ENCODE data around the gene PPIAL4G.
"Not testable (repeated sequence)": the region's sequence is repeated elsewhere in the genome, so short reads cannot be mapped to it uniquely, and the experiment has no call there.

DNA sequence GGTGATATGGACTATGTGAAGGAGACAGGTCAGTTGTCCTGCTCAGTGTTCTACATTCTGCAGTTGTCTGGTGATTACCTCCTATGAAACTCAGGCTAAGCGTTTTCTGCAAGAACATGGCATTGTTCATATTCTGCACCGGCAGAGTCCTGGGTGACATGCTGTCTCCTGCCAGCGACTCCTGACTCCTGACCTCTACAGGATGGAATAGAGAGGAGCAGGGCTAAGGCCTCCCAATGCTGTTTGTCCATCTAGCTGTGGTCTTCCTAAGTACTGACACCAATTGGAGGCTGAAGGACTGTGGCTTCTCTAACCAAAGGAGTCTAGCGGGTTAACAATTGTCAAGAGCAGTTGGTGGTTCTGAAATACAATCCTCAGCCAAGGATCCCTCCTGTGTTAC is 49.1 kb upstream of the PPIAL4G start:
- not testable (repeated sequence) for TF ChIP-seq YY1 (IDR thresholded peaks at IDR 0.05; ENCODE audit: insufficient read depth, insufficient read length); ZNF274 (IDR thresholded peaks at IDR 0.05; ENCODE audit: low read depth, low read length)

Measured in NT2/D1 (cell line).